Measurements from ENCODE around the gene AGBL4.

GRCh38 chr1:48859456-48859855 lies 1164.3 kb downstream of the AGBL4 start:
- TF ChIP-seq CTCF (IDR thresholded peaks at IDR 0.05) (no peak), POLR2A (IDR thresholded peaks at IDR 0.05) (no peak)
